BLaER1 treated with 17β-estradiol and CSF1 and Interleukin-3, amounts not matched to agents 10 nM and 100 nM (cell line): ENCODE results near the gene BORCS6.
A peak's percentile ranks its signal among the peaks of the same experiment; 100 is the strongest.

ENCODE experiments used
- H3K27ac ChIP-seq, 11 experiments: shearing (Covaris generic); formaldehyde crosslinking; 2 replicates each; pipeline ENCODE4 v1.8.1; 2022
- H3K27me3 ChIP-seq, 11 experiments: shearing (Covaris generic); formaldehyde crosslinking; 2 replicates each; pipeline ENCODE4 v1.8.1; 2022
- H3K36me3 ChIP-seq, 11 experiments: shearing (Covaris generic); formaldehyde crosslinking; 2 replicates each; pipeline ENCODE4 v1.8.1; 2022
- H3K4me1 ChIP-seq, 10 experiments: shearing (Covaris generic); formaldehyde crosslinking; 2 replicates each; pipeline ENCODE4 v1.8.1; 2022
- H3K4me2 ChIP-seq, 11 experiments: shearing (Covaris generic); formaldehyde crosslinking; 2 replicates each; pipeline ENCODE4 v1.8.1; 2022
- H3K4me3 ChIP-seq, 10 experiments: shearing (Covaris generic); formaldehyde crosslinking; 2 replicates each; pipeline ENCODE4 v1.8.1; 2022
- H3K9ac ChIP-seq, 11 experiments: shearing (Covaris generic); formaldehyde crosslinking; 2 replicates each; pipeline ENCODE4 v1.8.1; 2022
- H3K9me3 ChIP-seq, 11 experiments: shearing (Covaris generic); formaldehyde crosslinking; replicated peaks in 1 of 11; 2 replicates each; pipeline ENCODE4 v1.8.1; 2022
- H4K20me1 ChIP-seq, 11 experiments: shearing (Covaris generic); formaldehyde crosslinking; 2 replicates each; pipeline ENCODE4 v1.8.1; 2022
- Cebpa-rat ChIP-seq, 11 experiments: shearing (Covaris generic); IDR thresholded peaks; 2 replicates each; pipeline ENCODE4 v1.8.1; 2022

The BORCS6 gene

DNA sequence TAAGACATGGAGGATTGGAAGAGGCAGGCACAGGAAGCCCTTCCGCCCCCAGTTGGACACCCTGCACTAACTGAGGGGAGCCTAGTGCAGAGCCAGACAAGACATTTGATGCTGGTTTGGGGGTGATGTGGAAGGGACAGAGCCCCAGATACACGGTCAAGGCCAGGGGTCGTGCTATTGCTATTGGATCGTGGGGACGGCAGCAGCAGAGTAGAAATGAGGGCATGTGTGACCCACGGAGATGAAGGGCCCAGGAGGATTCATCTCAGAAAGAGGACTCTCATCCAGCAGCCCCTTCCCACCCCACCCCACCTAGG lies 25.2 kb downstream of the BORCS6 start:
- peaks cover 45 to 52% (median 47%) of the 10 kb centered on the region in 10 experiments for H3K4me1 ChIP-seq
- H3K9me3 ChIP-seq = no peaks in the 10 kb centered on the region
- peak overlapping the region; percentile 93 to 100 (median 98); a peak in 20 of 22 replicates for H3K27ac ChIP-seq
- H3K36me3 ChIP-seq = peaks cover 8 to 20% (median 15%) of the 10 kb centered on the region in 11 experiments; a peak in 19 of 22 replicates
- H3K27me3 ChIP-seq = no peaks in the 10 kb centered on the region
- peaks cover 4 to 28% (median 20%) of the 10 kb centered on the region in 11 experiments; a peak in 17 of 22 replicates for H4K20me1 ChIP-seq
- peak overlapping the region in 3 of 10 experiments; percentile 40 to 100 (median 96); a peak in 4 of 20 replicates for H3K4me3 ChIP-seq
- no peak for TF ChIP-seq Cebpa-rat (IDR thresholded peaks at IDR 0.05)
- H3K9ac ChIP-seq = peak overlapping the region; percentile 55 to 100 (median 99); a peak in 19 of 22 replicates
- H3K4me2 ChIP-seq = peak overlapping the region; percentile 82 to 100 (median 95)

DNA sequence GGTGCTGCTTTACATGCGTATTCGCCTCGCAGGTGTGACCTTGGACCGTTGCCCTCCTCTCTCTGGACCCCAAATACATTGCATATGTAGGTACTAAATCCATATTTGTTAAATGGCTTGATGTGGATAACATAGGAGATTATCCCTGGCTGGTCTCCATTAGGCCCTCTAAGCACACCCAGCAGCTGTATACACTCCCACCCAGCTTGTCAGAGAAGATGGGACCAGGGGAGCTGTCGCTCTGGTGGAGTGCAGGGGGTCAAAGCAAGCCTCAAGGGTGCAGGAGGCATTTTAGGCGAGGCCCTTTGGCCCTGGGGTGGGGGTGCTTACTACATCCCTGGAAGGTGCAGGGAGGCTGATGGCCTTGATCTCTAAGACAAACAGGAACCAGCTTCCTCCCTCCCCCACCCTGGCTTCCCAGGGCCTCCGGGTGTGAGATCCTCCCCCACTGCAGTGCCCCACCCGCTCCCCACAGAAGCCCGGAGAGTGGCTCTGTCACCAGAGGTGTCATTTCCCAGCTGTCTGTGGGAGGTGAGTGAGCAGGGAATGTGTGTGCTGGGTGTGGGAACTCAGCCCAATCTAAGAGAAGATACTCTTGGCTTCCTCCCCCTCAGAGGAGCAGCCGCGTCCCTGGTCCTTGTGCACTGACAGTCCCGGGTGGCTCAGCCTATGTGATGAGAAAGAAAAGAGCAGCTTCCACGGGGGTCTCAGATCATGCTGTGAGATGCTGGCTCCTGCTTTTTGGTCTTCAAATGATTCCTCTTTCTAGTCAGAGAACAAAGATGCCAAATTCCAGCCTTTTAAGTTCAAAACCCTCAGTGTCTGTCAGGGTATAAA lies 25.8 kb downstream of the BORCS6 start:
- Histone ChIP-seq H3K9me3 (no peaks in the 10 kb centered on the region), H3K4me1 (peaks cover 49 to 56% (median 51%) of the 10 kb centered on the region in 10 experiments), H3K4me3 (peak overlapping the region; percentile 40 to 100 (median 100); a peak in 13 of 20 replicates), H3K27me3 (no peaks in the 10 kb centered on the region), H3K36me3 (peaks cover 13 to 26% (median 21%) of the 10 kb centered on the region in 11 experiments; a peak in 20 of 22 replicates), H3K9ac (peak overlapping the region; percentile 96 to 100 (median 99); a peak in 21 of 22 replicates), H3K4me2 (peak overlapping the region; percentile 82 to 100 (median 95)), H3K27ac (peak overlapping the region; percentile 93 to 100 (median 98); a peak in 21 of 22 replicates), H4K20me1 (peaks cover 9 to 34% (median 26%) of the 10 kb centered on the region in 11 experiments; a peak in 17 of 22 replicates)
- no peak for TF ChIP-seq Cebpa-rat (IDR thresholded peaks at IDR 0.05)

DNA sequence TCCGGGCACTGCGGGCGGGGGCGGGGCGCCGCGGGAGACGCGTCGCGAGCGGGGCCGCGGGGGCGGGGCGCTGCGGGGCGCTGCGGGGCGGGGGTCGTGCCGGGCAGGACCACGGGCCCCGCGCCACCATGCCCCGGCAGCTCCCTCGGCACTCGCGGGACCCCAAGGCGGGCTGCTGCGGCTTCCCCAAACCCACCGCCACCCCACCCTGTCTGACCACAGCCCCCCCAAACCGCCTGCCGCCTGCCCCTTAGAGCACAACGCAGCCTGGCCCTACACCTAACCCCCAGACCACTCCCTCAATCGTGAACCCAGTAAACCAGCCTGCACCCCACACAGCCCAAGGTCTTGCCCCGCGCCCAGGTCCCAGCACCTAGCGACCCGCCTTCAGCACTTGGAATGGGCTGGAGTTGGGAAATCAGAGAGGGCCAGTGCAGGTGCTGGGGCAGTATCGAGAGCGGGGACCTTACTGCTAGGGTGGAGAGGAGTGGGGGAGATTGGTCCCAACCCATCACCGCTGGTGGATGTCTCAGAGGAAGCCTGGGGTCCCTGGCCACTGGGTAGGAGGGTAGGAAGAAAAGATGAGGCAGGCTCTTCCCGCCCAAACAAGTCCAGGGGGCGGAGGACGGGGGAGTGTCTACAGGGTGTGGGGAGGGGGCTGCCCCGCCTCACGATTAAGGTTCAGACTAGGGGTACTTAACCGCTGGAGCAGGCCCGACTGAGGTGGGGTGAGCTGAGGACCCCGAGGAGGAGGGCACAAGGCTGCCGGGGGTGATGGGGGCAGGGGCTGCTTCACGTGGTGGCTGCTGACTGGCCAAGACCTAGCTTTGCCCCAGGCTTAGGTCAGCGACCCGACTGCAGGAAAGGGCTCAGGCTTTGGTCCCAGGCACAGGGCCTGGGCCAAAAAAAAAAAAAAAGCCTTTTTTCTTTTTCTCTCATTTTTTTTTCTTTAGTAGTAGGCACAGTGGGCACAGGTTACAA lies 26.7 kb downstream of the BORCS6 start:
- H3K4me2 ChIP-seq = peak overlapping the region; percentile 82 to 100 (median 95)

DNA sequence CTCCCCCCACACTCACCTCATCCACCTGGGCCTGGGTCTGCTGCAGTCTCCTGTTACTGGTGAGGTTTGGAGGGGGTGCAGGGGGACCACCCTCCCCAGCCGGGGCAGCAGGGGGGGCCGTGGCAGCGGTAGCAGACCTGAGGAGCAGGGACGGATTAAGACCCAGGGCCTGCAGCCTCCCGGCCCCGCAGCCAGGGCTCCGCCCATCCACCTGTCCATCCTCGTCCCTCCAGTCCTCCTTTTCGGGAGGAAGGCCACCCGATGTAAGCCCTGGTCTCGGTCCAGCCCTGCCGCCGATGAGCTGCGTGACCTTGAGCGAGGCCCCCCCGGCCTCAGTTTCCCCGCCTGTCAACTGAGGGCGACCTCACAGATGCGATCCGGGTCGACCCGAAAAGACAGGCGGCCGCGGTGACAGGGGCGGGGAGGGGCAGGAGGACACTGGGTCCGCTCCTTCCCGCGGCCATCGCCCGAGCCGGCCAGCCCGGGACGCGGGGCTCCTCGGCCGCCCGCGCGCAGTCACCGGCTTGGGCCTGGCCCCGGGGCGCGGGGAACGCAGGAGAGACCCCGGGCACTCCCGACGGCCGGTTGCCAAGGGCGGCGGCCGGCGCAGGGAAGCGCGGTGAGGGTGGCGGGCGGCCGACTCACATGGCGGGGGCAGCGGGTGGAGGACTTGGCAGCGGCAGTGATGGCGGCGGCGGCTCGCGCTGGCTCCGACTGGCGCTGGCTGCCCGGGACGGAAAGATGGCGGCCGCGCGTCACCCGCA lies 27.6 kb downstream of the BORCS6 start, which contains the start of gene VAMP2:
Gene VAMP2, minus strand, starts transcription at position 716 of the 764 bp plus-strand sequence. Its CDS starts 69 bp downstream, at position 647.
- H3K27ac ChIP-seq = peak within 1 kb of the TSS; percentile 93 to 100 (median 98)
- no peaks in the 10 kb centered on the region for H3K9me3 ChIP-seq
- peaks cover 13 to 30% (median 21%) of the 10 kb centered on the region in 11 experiments; a peak in 20 of 22 replicates for H3K36me3 ChIP-seq
- peak within 1 kb of the TSS; percentile 92 to 100 (median 100) for H3K4me3 ChIP-seq
- peak within 1 kb of the TSS; percentile 92 to 100 (median 100) for H3K4me2 ChIP-seq
- peak within 1 kb of the TSS; percentile 96 to 100 (median 99) for H3K9ac ChIP-seq
- H3K4me1 ChIP-seq = peaks cover 51 to 65% (median 61%) of the 10 kb centered on the region in 10 experiments
- H3K27me3 ChIP-seq = no peaks in the 10 kb centered on the region
- no peak for TF ChIP-seq Cebpa-rat (IDR thresholded peaks at IDR 0.05)
- peaks cover 10 to 37% (median 26%) of the 10 kb centered on the region in 11 experiments; a peak in 17 of 22 replicates for H4K20me1 ChIP-seq

More for the DNA sequence above, 26.7 kb downstream of the BORCS6 start:
- peaks cover 10 to 37% (median 26%) of the 10 kb centered on the region in 11 experiments; a peak in 17 of 22 replicates for H4K20me1 ChIP-seq
- peaks cover 51 to 61% (median 55%) of the 10 kb centered on the region in 10 experiments for H3K4me1 ChIP-seq
- H3K9me3 ChIP-seq = no peaks in the 10 kb centered on the region
- no peaks in the 10 kb centered on the region for H3K27me3 ChIP-seq
- H3K4me3 ChIP-seq = peak overlapping the region; percentile 92 to 100 (median 100)
- H3K9ac ChIP-seq = peak overlapping the region; percentile 96 to 100 (median 99)
- peak overlapping the region; percentile 93 to 100 (median 98) for H3K27ac ChIP-seq
- TF ChIP-seq Cebpa-rat (IDR thresholded peaks at IDR 0.05) = no peak
- H3K36me3 ChIP-seq = peaks cover 13 to 26% (median 21%) of the 10 kb centered on the region in 11 experiments; a peak in 20 of 22 replicates

DNA sequence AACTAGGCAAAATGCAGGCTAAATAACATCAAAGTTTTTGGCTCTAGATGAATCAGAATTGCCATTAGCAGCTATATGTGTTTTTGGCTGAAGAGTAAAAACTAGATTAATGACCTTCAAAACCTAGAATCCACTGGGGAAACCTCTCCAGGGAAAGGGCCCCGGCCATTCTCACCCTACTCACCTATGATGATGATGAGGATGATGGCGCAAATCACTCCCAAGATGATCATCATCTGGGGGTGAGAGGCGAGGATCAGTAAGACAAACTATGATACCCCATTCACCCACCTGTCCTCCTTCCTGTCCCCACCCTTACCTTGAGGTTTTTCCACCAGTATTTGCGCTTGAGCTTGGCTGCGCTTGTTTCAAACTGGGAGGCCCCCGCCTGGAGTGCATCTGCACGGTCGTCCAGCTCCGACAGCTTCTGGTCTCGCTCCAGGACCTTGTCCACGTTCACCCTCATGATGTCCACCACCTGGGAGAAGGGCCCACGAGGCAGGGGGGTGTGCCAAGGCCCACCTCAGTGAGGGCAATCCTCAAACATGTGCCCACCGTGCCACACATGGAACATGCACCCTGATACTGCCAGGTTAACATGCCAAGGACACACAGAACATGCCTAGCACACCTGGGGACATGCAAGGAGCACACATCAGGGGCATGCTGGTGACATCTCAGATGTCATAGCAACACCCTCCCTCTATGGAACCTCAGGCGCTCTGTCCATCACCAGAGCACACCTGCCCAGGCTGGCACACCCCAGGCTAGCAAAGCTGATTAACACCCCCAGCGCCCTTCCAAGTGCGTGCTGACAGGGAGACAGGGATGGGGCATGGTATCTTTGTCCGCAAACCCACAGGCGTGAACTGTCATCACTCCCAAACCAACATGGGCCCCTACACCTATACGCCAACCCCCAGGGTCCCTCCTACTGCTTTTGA lies 28.4 kb downstream of the BORCS6 start:
- Histone ChIP-seq H3K9ac (peak overlapping the region; percentile 96 to 100 (median 99)), H3K4me2 (peak overlapping the region; percentile 92 to 100 (median 100)), H3K27me3 (no peaks in the 10 kb centered on the region), H3K27ac (peak overlapping the region; percentile 93 to 100 (median 98)), H3K4me3 (peak overlapping the region; percentile 92 to 100 (median 100)), H3K9me3 (no peaks in the 10 kb centered on the region), H3K36me3 (peaks cover 13 to 30% (median 21%) of the 10 kb centered on the region in 11 experiments; a peak in 20 of 22 replicates), H4K20me1 (peaks cover 10 to 37% (median 26%) of the 10 kb centered on the region in 11 experiments; a peak in 17 of 22 replicates), H3K4me1 (peaks cover 57 to 71% (median 67%) of the 10 kb centered on the region in 10 experiments)
- TF ChIP-seq Cebpa-rat (IDR thresholded peaks at IDR 0.05) = no peak

DNA sequence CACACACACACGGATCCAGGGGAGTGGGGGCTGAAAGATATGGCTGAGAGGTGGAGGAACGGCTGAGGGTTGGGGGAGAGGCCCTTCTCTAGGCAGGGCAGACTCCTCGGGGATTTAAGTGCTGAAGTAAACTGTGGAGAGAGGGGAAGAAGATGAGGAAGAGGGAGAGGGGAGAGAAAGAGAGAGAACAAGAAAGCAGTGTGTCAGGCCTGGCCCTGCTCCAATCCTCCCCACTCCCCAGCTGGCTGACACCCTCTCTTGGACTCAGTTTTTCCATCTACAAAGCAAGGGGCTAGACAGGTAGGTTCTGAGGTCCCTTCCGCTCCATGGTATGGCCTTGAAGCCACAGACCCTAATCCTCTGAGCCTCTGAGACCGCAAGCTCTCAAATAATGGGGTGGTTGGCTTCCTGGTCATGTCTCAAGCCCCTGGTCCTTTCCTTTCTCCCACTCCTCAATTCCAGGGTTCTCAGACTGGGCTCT lies 29.2 kb downstream of the BORCS6 start:
- Histone ChIP-seq H3K9me3 (no peaks in the 10 kb centered on the region), H3K4me2 (peak overlapping the region; percentile 92 to 100 (median 100)), H3K36me3 (peaks cover 13 to 30% (median 21%) of the 10 kb centered on the region in 11 experiments; a peak in 20 of 22 replicates), H3K4me3 (peak overlapping the region; percentile 92 to 100 (median 100)), H3K27me3 (no peaks in the 10 kb centered on the region), H3K9ac (peak overlapping the region; percentile 55 to 100 (median 99); a peak in 21 of 22 replicates), H3K4me1 (peaks cover 61 to 75% (median 70%) of the 10 kb centered on the region in 10 experiments), H3K27ac (peak overlapping the region; percentile 24 to 100 (median 43); a peak in 20 of 22 replicates), H4K20me1 (peaks cover 10 to 37% (median 26%) of the 10 kb centered on the region in 11 experiments; a peak in 17 of 22 replicates)
- TF ChIP-seq Cebpa-rat (IDR thresholded peaks at IDR 0.05) = no peak
